GM12891 (cell line): Measurements from ENCODE around the gene NRIP3.

Experiments
- PAX5 ChIP-seq: IDR thresholded peaks from 2 replicates; pipeline ENCODE4 v1.6.1; 2011; ENCODE audit warnings: low read length, moderate library complexity, mild to moderate bottlenecking; ENCODE audit not compliant: insufficient read depth, severe bottlenecking
- POLR2A ChIP-seq: IDR thresholded peaks from 2 replicates; pipeline ENCODE4 v1.6.1; 2011; ENCODE audit warnings: low read depth, low read length, control low read depth
- POLR2AphosphoS5 ChIP-seq: IDR thresholded peaks from 2 replicates; pipeline ENCODE4 v1.6.1; 2011; ENCODE audit warnings: low read depth, low read length, control low read depth
- POU2F2 ChIP-seq: IDR thresholded peaks from 2 replicates; pipeline ENCODE4 v1.6.1; 2011; ENCODE audit warnings: low read depth, mild to moderate bottlenecking, control low read depth, low read length, moderate library complexity
- SPI1 ChIP-seq: IDR thresholded peaks from 2 replicates; pipeline ENCODE4 v1.6.1; 2011; ENCODE audit warnings: low read depth, low read length, control low read depth
- TAF1 ChIP-seq: IDR thresholded peaks from 2 replicates; pipeline ENCODE4 v1.6.1; 2011; ENCODE audit warnings: low read depth, low read length, control low read depth

DNA sequence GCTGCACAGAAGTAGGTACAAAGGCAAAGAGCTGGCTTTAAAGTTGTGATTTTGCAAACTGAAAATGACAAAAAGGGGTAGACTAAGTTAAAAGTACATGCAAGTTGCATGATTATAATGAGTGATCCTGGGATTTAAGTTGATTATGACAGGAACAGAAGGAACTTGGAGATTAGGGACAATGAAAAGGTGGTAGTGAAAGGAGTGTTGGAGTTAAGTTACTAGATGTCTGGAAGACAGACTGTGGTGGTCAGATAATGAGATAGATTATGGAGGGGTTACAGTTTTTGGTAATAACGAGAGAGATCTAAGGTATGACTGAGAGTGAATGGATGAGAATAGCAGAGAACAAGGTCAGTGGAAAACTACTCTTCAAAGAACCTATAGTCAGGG lies 31.9 kb downstream of the NRIP3 start:
- TF ChIP-seq TAF1: no peak
- no peak for TF ChIP-seq POLR2A
- TF ChIP-seq POU2F2: no peak
- no peak for TF ChIP-seq POLR2AphosphoS5
- no peak for TF ChIP-seq PAX5
- TF ChIP-seq SPI1: no peak
